AG04450 (cell line): ENCODE results near the gene ZKSCAN7. TPM values are rescaled to one million over a fixed set of nuclear protein-coding genes. Genes with fewer than 3 reads are reported as not detected.
"Not testable (repeated sequence)": the region's sequence is repeated elsewhere in the genome, so short reads cannot be mapped to it uniquely, and the experiment has no call there.

Source experiments
- CTCF ChIA-PET: fragments of 300-600, 350-600 bp; formaldehyde crosslinking; extraction: SDS; loops from one replicate; lab custom pipeline; 2022; ENCODE audit warnings: antibody characterized with exemption, inconsistent platforms; lab: Charles Lee
- POLR2A ChIA-PET: fragments of 350-600 bp; formaldehyde crosslinking; extraction: SDS; loops from one replicate; lab custom pipeline; 2021; ENCODE audit warnings: antibody characterized with exemption, inconsistent platforms; lab: Yijun Ruan, JAX
- DNase-seq: peaks from one replicate; pipeline ENCODE4 v3.0.0-alpha.2; 2011; ENCODE audit warnings: low read depth, low spot score
- H3K27ac ChIP-seq: one replicate; pipeline ENCODE4 v1.5.1; 2012; ENCODE audit warnings: low read depth, low read length, control low read depth
- H3K27me3 ChIP-seq: one replicate; pipeline ENCODE4 v1.6.0; 2012; ENCODE audit warnings: low read length; ENCODE audit not compliant: control insufficient read depth, insufficient read depth
- H3K4me3 ChIP-seq: 2 replicates; pipeline ENCODE4 v1.5.1; 2011; ENCODE audit warnings: mild to moderate bottlenecking, low read depth, low read length, control low read depth
- H3K9me3 ChIP-seq: 2 replicates; pipeline ENCODE4 v1.5.1; 2012; ENCODE audit warnings: low read length; ENCODE audit not compliant: control insufficient read depth, insufficient read depth
- polyA plus RNA-seq: library from polyadenylated mRNA; depleted of rRNA; stranded (reverse); fragments of >200 nt; gene quantifications from 2 replicates; pipeline ENCODE4 v1.2.3, GENCODE V29; 2011
- TF ChIP-seq, protein P1 (sequence below): IDR thresholded peaks from 2 replicates; pipeline ENCODE4 v1.5.1; 2011; ENCODE audit warnings: low read depth, low read length, control low read depth, inconsistent platforms

Gene ZKSCAN7
- polyA plus RNA-seq, 1 experiment, result 8.3 TPM

DNA sequence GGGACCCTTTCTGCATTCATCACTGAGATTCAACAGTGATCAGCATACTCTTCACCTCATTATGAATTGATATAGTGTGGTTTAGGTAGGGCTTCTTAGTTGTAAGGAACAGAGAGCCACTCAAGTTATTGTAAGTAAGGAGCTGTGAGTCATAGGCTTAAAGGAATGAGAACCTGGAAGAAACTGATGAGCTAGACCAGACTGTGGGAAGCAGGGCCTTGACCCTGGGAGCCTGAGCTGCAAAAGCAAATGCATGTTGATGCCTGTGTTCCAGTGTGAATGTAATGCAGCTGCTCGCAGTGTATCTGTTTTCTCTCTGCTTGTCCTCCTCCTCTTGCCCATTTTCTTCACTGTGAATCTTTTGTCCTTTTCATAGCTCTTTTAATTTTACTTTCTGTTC lies 13.6 kb downstream of the ZKSCAN7 start:
- TF ChIP-seq, protein P1, sequence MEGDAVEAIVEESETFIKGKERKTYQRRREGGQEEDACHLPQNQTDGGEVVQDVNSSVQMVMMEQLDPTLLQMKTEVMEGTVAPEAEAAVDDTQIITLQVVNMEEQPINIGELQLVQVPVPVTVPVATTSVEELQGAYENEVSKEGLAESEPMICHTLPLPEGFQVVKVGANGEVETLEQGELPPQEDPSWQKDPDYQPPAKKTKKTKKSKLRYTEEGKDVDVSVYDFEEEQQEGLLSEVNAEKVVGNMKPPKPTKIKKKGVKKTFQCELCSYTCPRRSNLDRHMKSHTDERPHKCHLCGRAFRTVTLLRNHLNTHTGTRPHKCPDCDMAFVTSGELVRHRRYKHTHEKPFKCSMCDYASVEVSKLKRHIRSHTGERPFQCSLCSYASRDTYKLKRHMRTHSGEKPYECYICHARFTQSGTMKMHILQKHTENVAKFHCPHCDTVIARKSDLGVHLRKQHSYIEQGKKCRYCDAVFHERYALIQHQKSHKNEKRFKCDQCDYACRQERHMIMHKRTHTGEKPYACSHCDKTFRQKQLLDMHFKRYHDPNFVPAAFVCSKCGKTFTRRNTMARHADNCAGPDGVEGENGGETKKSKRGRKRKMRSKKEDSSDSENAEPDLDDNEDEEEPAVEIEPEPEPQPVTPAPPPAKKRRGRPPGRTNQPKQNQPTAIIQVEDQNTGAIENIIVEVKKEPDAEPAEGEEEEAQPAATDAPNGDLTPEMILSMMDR, result no peak
- H3K27ac ChIP-seq, result no peak overlapping the region
- DNase-seq, result no peak
- ChIA-PET POLR2A (no interaction called here), CTCF (no interaction called here)
- H3K9me3 ChIP-seq, result peaks cover 38% of the 10 kb centered on the region
- no peaks in the 10 kb centered on the region for H3K27me3 ChIP-seq
- H3K4me3 ChIP-seq, result no peak overlapping the region

DNA sequence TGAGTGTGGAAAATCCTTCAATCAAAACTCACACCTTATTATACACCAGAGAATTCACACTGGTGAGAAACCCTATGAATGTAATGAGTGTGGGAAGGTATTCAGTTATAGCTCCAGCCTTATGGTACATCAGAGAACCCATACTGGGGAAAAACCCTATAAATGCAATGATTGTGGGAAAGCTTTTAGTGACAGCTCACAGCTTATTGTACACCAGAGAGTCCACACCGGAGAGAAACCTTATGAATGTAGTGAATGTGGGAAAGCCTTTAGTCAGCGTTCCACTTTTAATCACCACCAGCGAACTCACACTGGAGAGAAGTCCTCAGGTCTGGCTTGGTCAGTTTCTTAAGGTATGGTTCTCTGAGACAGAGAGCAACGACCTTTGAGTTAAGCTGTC lies 16.0 kb downstream of the ZKSCAN7 start:
- no peaks in the 10 kb centered on the region for H3K27me3 ChIP-seq
- H3K27ac ChIP-seq, result no peak overlapping the region
- H3K9me3 ChIP-seq, result peaks cover 41% of the 10 kb centered on the region
- H3K4me3 ChIP-seq, result no peak overlapping the region
- ChIA-PET POLR2A (interaction anchor here (0.7 kb wide), 1 partner anchor 9 kb away, joined by 3 read pairs; no protein-coding TSS in a partner anchor), CTCF (no interaction called here)
- TF ChIP-seq, protein P1, result no peak
- DNase-seq, result no peak

DNA sequence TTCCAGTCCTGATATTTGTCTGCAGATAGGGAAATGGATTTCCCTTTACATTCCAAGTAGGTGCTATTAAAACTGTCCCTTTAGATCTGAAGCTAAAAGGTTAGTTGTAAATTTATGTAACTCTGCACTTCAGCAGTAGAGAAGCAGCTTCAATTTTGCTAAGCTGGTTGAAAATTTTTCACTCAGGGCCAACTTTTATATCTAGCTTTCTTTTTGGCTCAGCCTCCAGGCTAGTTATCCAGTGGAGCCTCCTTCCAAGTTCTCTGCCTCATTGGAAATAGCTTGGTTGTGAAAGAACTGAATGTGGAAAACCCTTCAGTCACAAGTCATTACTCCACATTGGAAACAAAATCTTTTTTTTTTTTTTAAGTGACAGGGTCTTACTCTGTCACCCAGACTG lies 21.6 kb downstream of the ZKSCAN7 start:
- H3K27ac ChIP-seq, result no peak overlapping the region
- CTCF ChIA-PET, result no interaction called here
- TF ChIP-seq, protein P1, result no peak
- H3K27me3 ChIP-seq, result no peaks in the 10 kb centered on the region
- DNase-seq, result no peak
- POLR2A ChIA-PET, result no interaction called here
- H3K4me3 ChIP-seq, result no peak overlapping the region
- peaks cover 44% of the 10 kb centered on the region for H3K9me3 ChIP-seq

- H3K27me3 ChIP-seq, CTCF ChIA-PET, POLR2A ChIA-PET, DNase-seq, H3K27ac ChIP-seq, H3K4me3 ChIP-seq: not testable (repeated sequence)
- peaks cover 38% of the 10 kb centered on the region for H3K9me3 ChIP-seq
Measured at GRCh38 chr3:44577354-44577952, 22.5 kb downstream of the ZKSCAN7 start.

- DNase-seq, H3K27me3 ChIP-seq, H3K27ac ChIP-seq, H3K4me3 ChIP-seq, POLR2A ChIA-PET, CTCF ChIA-PET: not testable (repeated sequence)
- H3K9me3 ChIP-seq, result peaks cover 35% of the 10 kb centered on the region
Measured at GRCh38 chr3:44578316-44578715, 23.3 kb downstream of the ZKSCAN7 start.

- H3K27ac ChIP-seq, DNase-seq, H3K27me3 ChIP-seq, CTCF ChIA-PET, POLR2A ChIA-PET, H3K4me3 ChIP-seq: not testable (repeated sequence)
- peaks cover 34% of the 10 kb centered on the region for H3K9me3 ChIP-seq
Measured at GRCh38 chr3:44578924-44579515, 24.0 kb downstream of the ZKSCAN7 start.

- CTCF ChIA-PET, H3K27me3 ChIP-seq, H3K4me3 ChIP-seq, DNase-seq, H3K27ac ChIP-seq: not testable (repeated sequence)
- peaks cover 31% of the 10 kb centered on the region for H3K9me3 ChIP-seq
- POLR2A ChIA-PET, result interaction anchor here (0.6 kb wide), 1 partner anchor 9 kb away, joined by 3 read pairs; no protein-coding TSS in a partner anchor
Measured at GRCh38 chr3:44579749-44580148, 24.8 kb downstream of the ZKSCAN7 start.

DNA sequence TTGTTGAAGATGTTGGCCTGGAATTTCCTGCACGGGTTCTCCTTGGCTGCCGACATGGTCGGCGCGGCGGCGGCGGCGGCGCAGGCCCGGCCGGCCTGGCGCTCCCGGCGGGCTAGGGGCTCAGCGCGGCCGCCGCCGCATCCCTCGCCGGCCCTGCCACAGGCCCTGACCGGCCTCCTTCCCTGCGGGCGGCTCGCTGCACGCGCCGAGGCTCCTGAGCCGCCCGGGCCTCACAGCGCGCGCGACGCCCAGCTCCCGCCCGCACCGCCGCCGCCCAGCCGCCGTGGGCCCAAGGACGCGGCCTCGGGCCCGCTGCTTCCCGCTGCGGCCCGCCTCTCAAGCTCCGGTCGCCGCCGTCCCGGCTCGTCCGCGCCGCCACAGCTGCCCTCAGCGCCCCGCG lies 26.0 kb downstream of the ZKSCAN7 start:
- peaks cover 31% of the 10 kb centered on the region for H3K9me3 ChIP-seq
- CTCF ChIA-PET, H3K4me3 ChIP-seq, POLR2A ChIA-PET, H3K27me3 ChIP-seq, DNase-seq, H3K27ac ChIP-seq: not testable (repeated sequence)
